ENCODE measurements around the gene GET3. TPM values are rescaled to one million over a fixed set of nuclear protein-coding genes. Genes with fewer than 3 reads are reported as not detected.

Gene GET3
- total and polyA plus RNA-seq, 9 donors, result 26.2 to 68.1 (median 47.7) TPM

GRCh38 chr19:12785431-12786031 is 48.2 kb downstream of the GET3 start:
- H3K4me3 ChIP-seq, result no peak overlapping the region
- intact Hi-C loops (cut with DNase I), result loop anchor here in 1 of 4 donors (10.0 kb wide), 1 partner anchor 1059 kb away; no protein-coding TSS in a partner anchor
- H3K27me3 ChIP-seq, result no peaks in the 10 kb centered on the region
- no peaks in the 10 kb centered on the region for H3K9me3 ChIP-seq
- H3K4me1 ChIP-seq (ENCODE audit: insufficient read depth), result peaks cover 16% of the 10 kb centered on the region
- H3K27ac ChIP-seq, result peak overlapping the region; percentile 72 to 99
- DNase-seq, result peak in 1 of 5 donors; percentile 36
- WGBS, 3 donors, result 72 to 78% (median 72%) methylated on average over 4 of the region's 4 CpGs
- TF ChIP-seq POLR2A (IDR thresholded peaks at IDR 0.05), result no peak
- TF ChIP-seq, protein P1, sequence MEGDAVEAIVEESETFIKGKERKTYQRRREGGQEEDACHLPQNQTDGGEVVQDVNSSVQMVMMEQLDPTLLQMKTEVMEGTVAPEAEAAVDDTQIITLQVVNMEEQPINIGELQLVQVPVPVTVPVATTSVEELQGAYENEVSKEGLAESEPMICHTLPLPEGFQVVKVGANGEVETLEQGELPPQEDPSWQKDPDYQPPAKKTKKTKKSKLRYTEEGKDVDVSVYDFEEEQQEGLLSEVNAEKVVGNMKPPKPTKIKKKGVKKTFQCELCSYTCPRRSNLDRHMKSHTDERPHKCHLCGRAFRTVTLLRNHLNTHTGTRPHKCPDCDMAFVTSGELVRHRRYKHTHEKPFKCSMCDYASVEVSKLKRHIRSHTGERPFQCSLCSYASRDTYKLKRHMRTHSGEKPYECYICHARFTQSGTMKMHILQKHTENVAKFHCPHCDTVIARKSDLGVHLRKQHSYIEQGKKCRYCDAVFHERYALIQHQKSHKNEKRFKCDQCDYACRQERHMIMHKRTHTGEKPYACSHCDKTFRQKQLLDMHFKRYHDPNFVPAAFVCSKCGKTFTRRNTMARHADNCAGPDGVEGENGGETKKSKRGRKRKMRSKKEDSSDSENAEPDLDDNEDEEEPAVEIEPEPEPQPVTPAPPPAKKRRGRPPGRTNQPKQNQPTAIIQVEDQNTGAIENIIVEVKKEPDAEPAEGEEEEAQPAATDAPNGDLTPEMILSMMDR (IDR thresholded peaks at IDR 0.05), result no peak
- no peak for TF ChIP-seq EP300 (IDR thresholded peaks at IDR 0.05)
- no peaks in the 10 kb centered on the region for H3K36me3 ChIP-seq

DNA sequence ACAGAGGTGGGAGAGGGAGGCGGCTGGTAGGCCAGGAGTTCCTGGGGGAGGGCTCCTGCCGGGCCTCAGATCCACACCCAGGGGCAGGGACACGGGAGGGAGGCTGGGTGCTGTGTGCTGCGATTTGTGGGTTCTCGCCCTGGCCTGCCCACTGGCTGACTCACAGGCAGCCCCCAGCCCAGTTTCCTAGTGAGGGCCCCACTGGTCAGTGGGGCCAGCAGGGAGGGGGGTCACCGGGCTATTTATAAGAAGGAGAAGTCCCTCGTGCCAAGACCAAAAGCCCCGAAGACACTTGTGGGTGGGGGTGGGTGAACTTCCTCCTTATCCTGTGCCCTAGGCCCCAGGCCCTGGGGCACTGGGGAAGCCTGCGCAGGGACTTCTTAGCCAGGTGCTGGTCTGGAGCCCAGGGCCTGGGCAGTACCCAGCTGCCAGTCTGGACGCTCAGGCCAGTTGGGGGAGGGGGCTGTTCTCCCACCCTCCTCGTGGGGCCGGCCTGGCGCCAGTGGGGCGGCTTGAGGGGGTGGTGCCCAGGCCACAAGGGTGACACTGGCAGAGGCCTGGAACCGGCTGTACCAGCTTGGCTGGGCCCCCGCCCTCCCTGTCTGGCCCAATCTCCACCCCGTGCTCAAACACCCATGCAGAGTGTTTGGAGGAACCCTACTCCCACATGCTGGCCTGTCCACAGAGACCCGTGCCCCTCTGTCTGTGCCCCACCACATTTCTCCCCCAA is 49.0 kb downstream of the GET3 start:
- H3K36me3 ChIP-seq, result no peaks in the 10 kb centered on the region
- H3K4me3 ChIP-seq, result no peak overlapping the region
- H3K27ac ChIP-seq, result peak overlapping the region; percentile 72 to 99
- DNase-seq, result peak in 3 of 5 donors; percentile 38 to 61 (median 47)
- peaks cover 17% of the 10 kb centered on the region for H3K4me1 ChIP-seq (ENCODE audit: insufficient read depth)
- 54 to 64% (median 61%) methylated on average over 10 to 18 of the region's 18 CpGs for WGBS, 3 donors
- no peaks in the 10 kb centered on the region for H3K27me3 ChIP-seq
- TF ChIP-seq, protein P1 (IDR thresholded peaks at IDR 0.05), result no peak
- TF ChIP-seq POLR2A (IDR thresholded peaks at IDR 0.05) (no peak), EP300 (IDR thresholded peaks at IDR 0.05) (no peak)
- intact Hi-C loops (cut with DNase I), result loop anchor here in 1 of 4 donors (10.0 kb wide), 1 partner anchor 1058 kb away; no protein-coding TSS in a partner anchor
- no peaks in the 10 kb centered on the region for H3K9me3 ChIP-seq

DNA sequence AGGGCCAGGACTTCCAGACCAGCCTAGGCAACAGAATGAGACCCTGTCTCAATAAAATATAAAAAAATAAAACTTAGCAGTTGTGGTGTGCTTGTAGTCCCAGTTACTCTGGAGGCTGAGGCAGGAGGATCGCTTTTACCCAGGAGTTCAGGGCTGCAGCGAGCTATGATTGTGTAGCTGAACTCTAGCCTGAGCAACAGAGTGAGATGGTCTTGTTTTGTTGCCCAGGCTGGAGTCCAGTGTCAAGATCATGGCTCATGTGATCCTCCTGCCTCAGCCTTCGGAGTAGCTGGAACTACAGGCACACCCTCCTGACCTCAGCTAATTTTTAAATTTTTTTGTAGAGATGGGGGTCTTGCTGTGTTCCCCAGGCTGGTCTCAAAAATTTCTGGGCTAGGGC is 49.7 kb downstream of the GET3 start:
- TF ChIP-seq EP300 (IDR thresholded peaks at IDR 0.05) (no peak), POLR2A (IDR thresholded peaks at IDR 0.05) (no peak)
- TF ChIP-seq, protein P1 (IDR thresholded peaks at IDR 0.05), result no peak
- H3K4me3 ChIP-seq, result no peak overlapping the region
- H3K27me3 ChIP-seq, result no peaks in the 10 kb centered on the region
- peak in 1 of 5 donors; percentile 18 for DNase-seq
- intact Hi-C loops (cut with DNase I), result loop anchor here in 1 of 4 donors (10.0 kb wide), 1 partner anchor 1058 kb away; no protein-coding TSS in a partner anchor
- H3K36me3 ChIP-seq, result no peaks in the 10 kb centered on the region
- peaks cover 17% of the 10 kb centered on the region for H3K4me1 ChIP-seq (ENCODE audit: insufficient read depth)
- peak overlapping the region; percentile 72 to 99 for H3K27ac ChIP-seq
- 66 to 75% (median 68%) methylated on average over 3 of the region's 3 CpGs for WGBS, 3 donors
- no peaks in the 10 kb centered on the region for H3K9me3 ChIP-seq

DNA sequence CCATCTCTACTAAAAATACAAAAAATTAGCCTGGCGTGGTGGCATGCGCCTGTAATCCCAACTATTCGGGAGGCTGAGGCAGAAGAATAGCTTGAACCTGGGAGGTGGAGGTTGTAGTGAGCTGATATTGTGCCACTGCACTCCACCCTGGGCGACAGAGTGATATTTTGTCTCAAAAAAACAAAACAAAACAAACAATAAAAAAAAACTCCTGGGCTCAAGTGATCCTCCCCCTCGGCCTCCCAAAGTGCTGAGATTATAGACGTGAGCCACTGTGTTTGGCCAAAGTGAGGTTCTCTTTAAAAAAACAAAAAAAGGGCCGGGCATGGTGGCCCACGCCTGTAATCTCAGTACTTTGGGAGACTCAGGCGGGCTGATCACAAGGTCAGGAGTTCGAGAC is 50.2 kb downstream of the GET3 start:
- intact Hi-C loops (cut with DNase I), result loop anchor here in 1 of 4 donors (10.0 kb wide), 1 partner anchor 1057 kb away; no protein-coding TSS in a partner anchor
- DNase-seq, result peak in 1 of 5 donors; percentile 13
- peaks cover 17% of the 10 kb centered on the region for H3K4me1 ChIP-seq (ENCODE audit: insufficient read depth)
- H3K36me3 ChIP-seq, result no peaks in the 10 kb centered on the region
- H3K27ac ChIP-seq, result peak overlapping the region; percentile 72 to 99
- TF ChIP-seq EP300 (IDR thresholded peaks at IDR 0.05), result no peak
- TF ChIP-seq, protein P1 (IDR thresholded peaks at IDR 0.05), result no peak
- no peak for TF ChIP-seq POLR2A (IDR thresholded peaks at IDR 0.05)
- WGBS, 3 donors, result 59 to 70% (median 67%) methylated on average over 10 of the region's 10 CpGs
- H3K4me3 ChIP-seq, result no peak overlapping the region
- no peaks in the 10 kb centered on the region for H3K27me3 ChIP-seq
- no peaks in the 10 kb centered on the region for H3K9me3 ChIP-seq

Data from ovary (tissue), 9 donors.